GM12801 (cell line): ENCODE results near the gene SRM.

Experiments
- TF ChIP-seq, protein P1 (sequence below): IDR thresholded peaks from one replicate; pipeline ENCODE4 v1.5.1; 2011; ENCODE audit warnings: control low read depth; ENCODE audit not compliant: insufficient read length; ENCODE audit errors: extremely low read depth

Gene SRM

DNA sequence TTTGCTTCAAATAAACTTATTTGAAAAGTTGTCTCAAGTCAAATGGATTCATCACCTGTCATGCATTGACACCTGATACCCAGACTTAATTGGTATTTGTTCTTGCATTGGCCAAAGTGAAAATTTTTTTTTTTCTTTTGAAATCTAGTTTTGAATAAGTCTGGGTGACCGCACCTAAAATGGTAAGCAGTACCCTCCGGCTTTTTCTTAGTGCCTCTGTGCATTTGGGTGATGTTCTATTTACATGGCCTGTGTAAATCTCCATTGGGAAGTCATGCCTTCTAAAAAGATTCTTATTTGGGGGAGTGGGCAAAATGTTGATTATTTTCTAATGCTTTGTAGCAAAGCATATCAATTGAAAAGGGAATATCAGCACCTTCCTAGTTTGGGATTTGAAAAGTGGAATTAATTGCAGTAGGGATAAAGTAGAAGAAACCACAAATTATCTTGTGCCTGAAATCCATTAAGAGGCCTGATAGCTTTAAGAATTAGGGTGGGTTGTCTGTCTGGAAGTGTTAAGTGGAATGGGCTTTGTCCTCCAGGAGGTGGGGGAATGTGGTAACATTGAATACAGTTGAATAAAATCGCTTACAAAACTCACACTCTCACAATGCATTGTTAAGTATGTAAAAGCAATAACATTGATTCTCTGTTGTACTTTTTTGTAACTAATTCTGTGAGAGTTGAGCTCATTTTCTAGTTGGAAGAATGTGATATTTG is 35.5 kb downstream of the SRM start:
- TF ChIP-seq, protein P1, sequence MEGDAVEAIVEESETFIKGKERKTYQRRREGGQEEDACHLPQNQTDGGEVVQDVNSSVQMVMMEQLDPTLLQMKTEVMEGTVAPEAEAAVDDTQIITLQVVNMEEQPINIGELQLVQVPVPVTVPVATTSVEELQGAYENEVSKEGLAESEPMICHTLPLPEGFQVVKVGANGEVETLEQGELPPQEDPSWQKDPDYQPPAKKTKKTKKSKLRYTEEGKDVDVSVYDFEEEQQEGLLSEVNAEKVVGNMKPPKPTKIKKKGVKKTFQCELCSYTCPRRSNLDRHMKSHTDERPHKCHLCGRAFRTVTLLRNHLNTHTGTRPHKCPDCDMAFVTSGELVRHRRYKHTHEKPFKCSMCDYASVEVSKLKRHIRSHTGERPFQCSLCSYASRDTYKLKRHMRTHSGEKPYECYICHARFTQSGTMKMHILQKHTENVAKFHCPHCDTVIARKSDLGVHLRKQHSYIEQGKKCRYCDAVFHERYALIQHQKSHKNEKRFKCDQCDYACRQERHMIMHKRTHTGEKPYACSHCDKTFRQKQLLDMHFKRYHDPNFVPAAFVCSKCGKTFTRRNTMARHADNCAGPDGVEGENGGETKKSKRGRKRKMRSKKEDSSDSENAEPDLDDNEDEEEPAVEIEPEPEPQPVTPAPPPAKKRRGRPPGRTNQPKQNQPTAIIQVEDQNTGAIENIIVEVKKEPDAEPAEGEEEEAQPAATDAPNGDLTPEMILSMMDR: no peak

GRCh38 chr1:11023201-11023600 is 36.6 kb downstream of the SRM start:
- TF ChIP-seq, protein P1: no peak

DNA sequence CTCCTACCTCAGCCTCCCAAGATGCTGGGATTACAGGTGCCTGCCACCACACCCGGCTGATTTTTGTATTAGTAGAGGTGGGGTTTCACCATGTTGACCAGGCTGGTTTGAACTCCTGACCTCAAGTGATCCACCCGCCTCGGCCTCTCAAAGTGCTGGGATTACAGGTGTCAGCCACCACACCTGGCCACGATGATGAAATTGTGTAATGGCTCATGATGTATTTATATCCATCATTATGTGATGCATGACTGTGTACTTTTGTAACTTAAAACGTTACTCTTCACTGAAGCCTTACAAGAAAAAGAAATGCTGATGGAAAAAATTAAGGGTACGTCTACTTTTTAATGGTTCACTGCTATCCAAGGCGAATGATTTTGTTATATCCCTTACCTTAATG is 39.8 kb downstream of the SRM start:
- TF ChIP-seq, protein P1: no peak

- TF ChIP-seq, protein P1: no peak
Measured at GRCh38 chr1:11013160-11013531, 46.7 kb downstream of the SRM start.

DNA sequence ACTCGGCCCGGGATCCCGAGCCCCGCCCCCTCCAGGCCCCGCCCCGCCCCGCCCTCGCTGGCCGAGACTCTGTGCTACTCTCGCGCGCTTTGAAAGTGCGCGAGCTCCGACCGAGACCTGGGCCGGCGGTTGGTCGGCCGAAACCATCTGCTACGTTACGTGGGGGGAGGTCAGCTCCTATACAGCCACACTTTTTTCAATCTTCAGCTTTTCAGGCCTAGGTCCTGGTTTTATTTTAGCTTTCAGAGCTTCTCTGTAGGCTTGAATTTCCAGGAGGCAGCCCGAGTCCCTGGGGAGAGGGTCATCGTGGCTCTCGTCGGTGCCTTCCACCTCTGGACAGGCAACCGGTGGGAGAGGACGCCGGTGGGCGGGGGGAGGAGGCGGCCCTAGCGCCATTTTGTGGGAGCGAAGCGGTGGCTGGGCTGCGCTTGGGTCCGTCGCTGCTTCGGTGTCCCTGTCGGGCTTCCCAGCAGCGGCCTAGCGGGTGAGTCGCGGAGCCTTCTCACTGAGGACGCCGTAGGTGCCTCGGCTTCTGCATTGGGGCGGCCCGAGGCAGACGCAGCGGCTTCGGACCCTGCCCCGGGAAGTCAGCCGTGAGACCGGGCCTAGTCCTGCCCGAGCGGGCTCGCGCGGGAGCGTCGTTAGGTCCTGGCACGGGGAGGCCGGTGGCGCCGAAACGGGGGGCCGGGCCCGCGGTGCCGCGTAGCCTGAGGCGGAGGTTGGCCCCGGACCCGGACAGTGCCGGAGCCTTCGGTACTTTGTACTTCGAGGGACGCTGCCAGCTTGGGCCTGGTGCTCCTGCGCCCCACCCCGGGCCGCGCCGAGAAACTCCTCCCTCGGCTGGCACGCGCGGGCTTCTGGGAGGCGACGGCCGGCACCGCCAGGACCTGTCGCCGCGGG is 47.3 kb downstream of the SRM start, which contains the start of gene TARDBP:
TSS of gene TARDBP (plus strand) at position 395 of the 900 bp plus-strand sequence. CDS start 1,074 bp downstream, outside the sequence.
- TF ChIP-seq, protein P1: no peak
